DND-41 (cell line): ENCODE data around the gene TPPP2.
"Not testable (repeated sequence)": the region's sequence is repeated elsewhere in the genome, so short reads cannot be mapped to it uniquely, and the experiment has no call there.

Source experiments
- ATAC-seq: fragments of 200-7000 bp; cut with Tn5 transposase; 3 replicates; pipeline ENCODE4 v1.9.1; 2021; ENCODE audit warnings: low read depth; ENCODE audit not compliant: insufficient read depth
- DNase-seq: peaks from one replicate; pipeline ENCODE4 v3.0.0-alpha.2; 2020
- H2AFZ ChIP-seq: 2 replicates; pipeline ENCODE4 v1.6.0; 2012; ENCODE audit warnings: low read depth, low read length
- H3K27ac ChIP-seq: 2 replicates; pipeline ENCODE4 v1.5.1; 2012; ENCODE audit warnings: low read length, inconsistent platforms
- H3K27me3 ChIP-seq: fragments of 200-600 bp; sonication (generic); 2 replicates; pipeline ENCODE4 v1.6.0; 2012; ENCODE audit warnings: low read length, mild to moderate bottlenecking, inconsistent platforms; ENCODE audit not compliant: insufficient read depth, poor library complexity
- H3K36me3 ChIP-seq: 2 replicates; pipeline ENCODE4 v1.5.1; 2012; ENCODE audit warnings: low read length, inconsistent platforms; ENCODE audit not compliant: insufficient read depth
- H3K4me1 ChIP-seq: 2 replicates; pipeline ENCODE4 v1.5.1; 2012; ENCODE audit warnings: mild to moderate bottlenecking, low read length; ENCODE audit not compliant: insufficient read depth
- H3K4me2 ChIP-seq: 2 replicates; pipeline ENCODE4 v1.6.0; 2012; ENCODE audit warnings: mild to moderate bottlenecking, moderate library complexity, low read length, inconsistent platforms; ENCODE audit not compliant: insufficient read depth
- H3K4me3 ChIP-seq, 2 experiments: fragments of 200-600 bp in 1 of 2; shearing (Covaris generic) in 1 of 2; 2 replicates each; pipeline ENCODE4 v1.5.1; 2012 to 2016; ENCODE audit warnings: inconsistent platforms in 2 of 2, low read length in 2 of 2, mild to moderate bottlenecking in 2 of 2, low read depth in 1 of 2, moderate library complexity in 1 of 2
- H3K79me2 ChIP-seq: 2 replicates; pipeline ENCODE4 v1.6.0; 2012; ENCODE audit warnings: low read length, inconsistent platforms; ENCODE audit not compliant: insufficient read depth
- H3K9ac ChIP-seq: 2 replicates; pipeline ENCODE4 v1.6.0; 2012; ENCODE audit warnings: low read depth, mild to moderate bottlenecking, inconsistent platforms, low read length, moderate library complexity
- H3K9me3 ChIP-seq: 2 replicates; pipeline ENCODE4 v1.5.1; 2012; ENCODE audit warnings: low read length, moderate library complexity, mild to moderate bottlenecking, inconsistent platforms; ENCODE audit not compliant: insufficient read depth, severe bottlenecking
- H4K20me1 ChIP-seq: 2 replicates; pipeline ENCODE4 v1.6.0; 2012; ENCODE audit warnings: low read length; ENCODE audit not compliant: insufficient read depth
- EZH2 ChIP-seq: IDR thresholded peaks from 3 replicates; pipeline ENCODE4 v1.6.1; 2012; ENCODE audit warnings: borderline replicate concordance, low read depth, mild to moderate bottlenecking, moderate library complexity, low read length, inconsistent platforms; ENCODE audit not compliant: severe bottlenecking
- TF ChIP-seq, protein P1 (sequence below): IDR thresholded peaks from 2 replicates; pipeline ENCODE4 v1.5.1; 2012; ENCODE audit warnings: borderline replicate concordance, low read length, moderate library complexity, mild to moderate bottlenecking; ENCODE audit not compliant: poor library complexity, severe bottlenecking; ENCODE audit errors: extremely low read depth

TPPP2 gene

DNA sequence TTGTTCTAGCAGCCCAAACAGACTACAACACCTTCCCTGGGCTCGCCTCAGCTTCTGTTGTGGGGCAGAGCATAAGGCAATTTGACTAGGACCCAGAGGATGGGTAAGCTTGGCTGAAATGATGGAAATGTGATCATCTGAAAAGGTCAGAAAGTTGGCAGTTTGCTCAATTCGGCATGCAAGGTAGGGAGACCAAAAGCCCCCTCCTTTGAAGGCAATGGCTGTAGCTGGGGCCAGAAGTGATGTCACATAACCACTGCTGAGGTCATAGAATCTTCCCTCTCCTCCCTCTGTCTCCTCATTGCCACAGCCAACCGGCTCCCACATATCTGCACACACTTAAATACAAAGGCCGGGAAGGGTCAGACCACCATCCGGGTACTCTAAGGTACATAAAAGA is at the start of gene TPPP2:
TPPP2 (plus strand) TSS at position 301 of the 400 bp plus-strand sequence. CDS start 365 bp downstream, outside the sequence.
- peaks cover 27% of the 10 kb centered on the region for H3K27me3 ChIP-seq
- H3K4me3 ChIP-seq: no peak within 1 kb of the TSS
- H3K9me3 ChIP-seq: no peaks in the 10 kb centered on the region
- H3K79me2 ChIP-seq: no peaks in the 10 kb centered on the region
- H3K36me3 ChIP-seq: no peaks in the 10 kb centered on the region
- TF ChIP-seq, protein P1, sequence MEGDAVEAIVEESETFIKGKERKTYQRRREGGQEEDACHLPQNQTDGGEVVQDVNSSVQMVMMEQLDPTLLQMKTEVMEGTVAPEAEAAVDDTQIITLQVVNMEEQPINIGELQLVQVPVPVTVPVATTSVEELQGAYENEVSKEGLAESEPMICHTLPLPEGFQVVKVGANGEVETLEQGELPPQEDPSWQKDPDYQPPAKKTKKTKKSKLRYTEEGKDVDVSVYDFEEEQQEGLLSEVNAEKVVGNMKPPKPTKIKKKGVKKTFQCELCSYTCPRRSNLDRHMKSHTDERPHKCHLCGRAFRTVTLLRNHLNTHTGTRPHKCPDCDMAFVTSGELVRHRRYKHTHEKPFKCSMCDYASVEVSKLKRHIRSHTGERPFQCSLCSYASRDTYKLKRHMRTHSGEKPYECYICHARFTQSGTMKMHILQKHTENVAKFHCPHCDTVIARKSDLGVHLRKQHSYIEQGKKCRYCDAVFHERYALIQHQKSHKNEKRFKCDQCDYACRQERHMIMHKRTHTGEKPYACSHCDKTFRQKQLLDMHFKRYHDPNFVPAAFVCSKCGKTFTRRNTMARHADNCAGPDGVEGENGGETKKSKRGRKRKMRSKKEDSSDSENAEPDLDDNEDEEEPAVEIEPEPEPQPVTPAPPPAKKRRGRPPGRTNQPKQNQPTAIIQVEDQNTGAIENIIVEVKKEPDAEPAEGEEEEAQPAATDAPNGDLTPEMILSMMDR: no peak
- no peak for TF ChIP-seq EZH2
- no peaks in the 10 kb centered on the region for H4K20me1 ChIP-seq
- H3K4me2 ChIP-seq: no peak within 1 kb of the TSS
- no peak for DNase-seq
- H3K9ac ChIP-seq: no peak within 1 kb of the TSS
- H2AFZ ChIP-seq: no peak within 1 kb of the TSS
- peaks cover 5% of the 10 kb centered on the region for H3K4me1 ChIP-seq
- no peak within 1 kb of the TSS for H3K27ac ChIP-seq
- no peak for ATAC-seq

DNA sequence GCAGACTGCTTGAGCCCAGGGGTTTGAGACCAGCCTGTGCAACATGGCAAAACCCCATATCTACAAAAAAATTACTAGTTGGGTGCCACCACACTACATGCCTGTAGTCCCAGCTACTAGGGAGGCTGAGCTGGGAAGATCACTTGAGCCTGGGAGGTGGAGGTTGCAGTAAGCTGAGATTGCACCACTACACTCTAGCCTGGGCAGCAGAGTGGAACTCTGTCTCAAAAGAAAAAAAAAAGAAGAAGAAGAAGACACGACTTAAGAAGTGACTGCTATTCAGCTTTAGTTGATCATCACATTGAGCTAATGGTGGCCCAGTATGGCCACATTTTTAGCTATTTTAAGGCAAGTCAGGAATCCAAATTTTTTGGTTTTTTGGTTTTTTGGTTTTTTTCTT is 49.1 kb upstream of the TPPP2 start:
- Histone ChIP-seq H3K4me3 (no peak overlapping the region), H3K9ac (no peak overlapping the region)
- TF ChIP-seq, protein P1: no peak
- TF ChIP-seq EZH2: no peak

DNA sequence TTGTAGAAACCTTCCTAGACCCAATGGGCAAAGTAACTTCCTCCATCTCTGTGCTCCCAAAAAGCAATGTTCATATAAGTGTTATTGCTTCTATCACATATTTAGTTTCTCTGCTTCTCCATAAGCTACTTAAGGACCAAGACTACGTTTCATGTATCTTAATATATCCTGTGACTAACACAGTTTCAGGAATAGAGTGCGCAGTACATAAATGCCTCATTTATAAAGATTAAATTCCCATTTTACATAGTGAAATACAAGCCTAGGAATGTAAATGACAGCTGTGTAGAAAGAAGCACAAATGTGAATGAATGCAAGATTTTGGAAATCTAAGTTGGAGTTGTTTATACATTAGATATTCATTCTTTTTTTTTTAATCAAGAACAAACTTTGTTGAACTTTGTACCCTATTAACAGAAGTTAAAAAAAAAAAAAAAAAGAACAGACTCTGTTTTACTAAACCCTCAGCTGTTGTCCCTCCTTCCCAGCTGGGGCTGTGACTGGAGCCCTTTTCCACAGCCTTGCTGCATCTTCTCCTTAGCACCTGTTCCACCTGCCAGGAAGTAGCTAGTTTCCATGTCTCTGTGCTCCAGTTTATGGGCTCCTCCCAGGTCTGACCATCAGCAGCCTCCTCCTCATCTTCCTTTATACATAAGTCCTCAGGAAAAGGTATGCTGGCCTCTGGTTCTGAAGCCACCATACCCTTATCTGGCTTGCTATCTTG is 47.2 kb upstream of the TPPP2 start:
- H3K4me2 ChIP-seq: no peak overlapping the region

More for the DNA sequence above, 49.1 kb upstream of the TPPP2 start:
- ATAC-seq (no peak), DNase-seq (no peak)
- Histone ChIP-seq H3K79me2 (no peaks in the 10 kb centered on the region), H4K20me1 (no peaks in the 10 kb centered on the region), H2AFZ (no peak overlapping the region), H3K4me1 (no peaks in the 10 kb centered on the region), H3K4me2 (no peak overlapping the region), H3K27me3 (peaks cover 11% of the 10 kb centered on the region), H3K27ac (no peak overlapping the region), H3K9me3 (no peaks in the 10 kb centered on the region), H3K36me3 (no peaks in the 10 kb centered on the region)

DNA sequence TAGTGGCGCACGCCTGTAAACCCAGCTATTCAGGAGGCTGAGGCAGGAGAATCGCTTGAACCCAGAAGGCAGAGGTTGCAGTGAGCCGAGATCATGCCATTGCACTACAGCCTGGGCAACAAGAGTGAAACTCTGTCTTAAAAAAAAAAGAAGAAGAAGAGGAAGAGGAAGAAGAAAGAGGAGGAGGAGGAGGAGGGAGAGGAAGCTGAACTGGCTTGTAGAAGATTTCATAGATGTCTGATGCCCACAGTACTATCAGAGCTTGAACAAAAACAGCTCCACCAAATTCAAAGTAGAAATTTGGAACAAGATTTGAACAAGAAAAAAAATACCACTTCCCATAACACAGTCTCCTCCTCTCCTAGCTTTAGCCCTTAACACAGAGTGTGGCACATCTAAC is 44.4 kb upstream of the TPPP2 start:
- H3K4me3 ChIP-seq, ATAC-seq, H3K27me3 ChIP-seq, H3K9ac ChIP-seq, H4K20me1 ChIP-seq, DNase-seq, H3K4me2 ChIP-seq, H3K9me3 ChIP-seq, H2AFZ ChIP-seq, H3K27ac ChIP-seq, H3K36me3 ChIP-seq: not testable (repeated sequence)
- Histone ChIP-seq H3K4me1 (peaks cover 14% of the 10 kb centered on the region), H3K79me2 (peaks cover 15% of the 10 kb centered on the region)

More for the DNA sequence above, 47.2 kb upstream of the TPPP2 start:
- no peaks in the 10 kb centered on the region for H3K79me2 ChIP-seq
- no peaks in the 10 kb centered on the region for H3K4me1 ChIP-seq
- peaks cover 7% of the 10 kb centered on the region for H3K27me3 ChIP-seq
- H3K27ac ChIP-seq: no peak overlapping the region
- ATAC-seq: no peak
- H3K9ac ChIP-seq: no peak overlapping the region
- TF ChIP-seq EZH2: no peak
- TF ChIP-seq, protein P1: no peak
- H3K4me3 ChIP-seq: no peak overlapping the region
- no peak overlapping the region for H2AFZ ChIP-seq
- H4K20me1 ChIP-seq: no peaks in the 10 kb centered on the region
- no peak for DNase-seq
- no peaks in the 10 kb centered on the region for H3K36me3 ChIP-seq
- H3K9me3 ChIP-seq: no peaks in the 10 kb centered on the region
